ENCODE results near the gene DMRT1. TPM values are rescaled to one million over a fixed set of nuclear protein-coding genes. Genes with fewer than 3 reads are reported as not detected.

Gene DMRT1
- total and polyA plus RNA-seq, 9 of the 15 experiments (the other 6 are each of a cell fraction or from before 2014, with no cell fraction given) = not detected

GRCh38 chr9:801399-802071, 40.0 kb upstream of the DMRT1 start (continued):
- TF ChIP-seq, protein P1, sequence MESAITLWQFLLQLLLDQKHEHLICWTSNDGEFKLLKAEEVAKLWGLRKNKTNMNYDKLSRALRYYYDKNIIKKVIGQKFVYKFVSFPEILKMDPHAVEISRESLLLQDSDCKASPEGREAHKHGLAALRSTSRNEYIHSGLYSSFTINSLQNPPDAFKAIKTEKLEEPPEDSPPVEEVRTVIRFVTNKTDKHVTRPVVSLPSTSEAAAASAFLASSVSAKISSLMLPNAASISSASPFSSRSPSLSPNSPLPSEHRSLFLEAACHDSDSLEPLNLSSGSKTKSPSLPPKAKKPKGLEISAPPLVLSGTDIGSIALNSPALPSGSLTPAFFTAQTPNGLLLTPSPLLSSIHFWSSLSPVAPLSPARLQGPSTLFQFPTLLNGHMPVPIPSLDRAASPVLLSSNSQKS (CRISPR knock-in tag; IDR thresholded peaks at IDR 0.05) = no peak

DNA sequence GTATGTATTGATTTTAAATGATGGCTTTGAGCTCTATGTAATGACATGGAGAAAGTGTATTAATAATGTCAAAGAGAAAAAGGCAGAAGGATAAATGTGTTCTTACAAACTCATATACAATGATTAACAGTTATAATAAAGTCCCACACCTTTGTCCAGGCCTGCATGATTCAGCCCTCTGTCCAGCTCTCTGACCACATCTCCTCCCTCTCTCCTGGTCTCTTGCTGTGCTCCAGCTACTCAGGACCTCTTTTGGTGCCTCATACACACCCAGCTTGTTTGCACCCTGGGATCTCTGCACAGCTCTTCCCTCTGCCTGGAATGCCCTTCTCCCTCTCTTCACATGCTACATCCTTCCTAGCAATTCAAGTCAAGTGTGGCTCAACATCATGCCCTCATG, 37.5 kb upstream of the DMRT1 start:
- no peak for DNase-seq (ENCODE audit: extremely low read depth in 1 of 4, low spot score in 3 of 4)
- Histone ChIP-seq H3K4me3 (no peak overlapping the region), H3K9me3 (replicated peaks; ENCODE audit: control insufficient read depth, insufficient read depth, low read depth, low read length) (no peaks in the 10 kb centered on the region), H3K27ac (ENCODE audit: extremely low read depth, low read depth, low read length) (no peak overlapping the region), H2AFZ (ENCODE audit: low read depth, low read length) (no peak overlapping the region), H3K4me2 (ENCODE audit: insufficient read depth, low read length) (no peak overlapping the region), H3K79me2 (ENCODE audit: control insufficient read depth, insufficient read depth, low read length) (no peaks in the 10 kb centered on the region), H3K4me1 (replicated peaks in 1 of 2; ENCODE audit: control insufficient read depth in 2 of 2, insufficient read depth in 2 of 2, low read length in 2 of 2) (no peaks in the 10 kb centered on the region), H3K27me3 (ENCODE audit: control insufficient read depth in 2 of 2, insufficient read depth in 2 of 2, low read length in 2 of 2) (no peaks in the 10 kb centered on the region; a peak in 1 of 5 replicates), H3K36me3 (ENCODE audit: control insufficient read depth, insufficient read depth, low read length) (no peaks in the 10 kb centered on the region), H4K20me1 (replicated peaks; ENCODE audit: control insufficient read depth, insufficient read depth, low read length) (no peaks in the 10 kb centered on the region), H3K9me1 (ENCODE audit: control insufficient read depth, insufficient read depth, low read length) (no peaks in the 10 kb centered on the region), H3K9ac (ENCODE audit: insufficient read depth in 1 of 2, low read depth in 2 of 2, low read length in 2 of 2) (no peak overlapping the region)
- intact Hi-C loops (cut with micrococcal nuclease) (no loop called here), in situ Hi-C loops (cut with MboI) (no loop called here)
- ChIA-PET POLR2A (no interaction called here), CTCF (ENCODE audit: low intra/inter-chr PET ratio) (no interaction called here)
- TF ChIP-seq ZNF217 (CRISPR knock-in tag; IDR thresholded peaks at IDR 0.05) (no peak), NFXL1 (CRISPR knock-in tag; IDR thresholded peaks at IDR 0.05) (no peak), FOXO4 (CRISPR knock-in tag; IDR thresholded peaks at IDR 0.05) (no peak), SRSF7 (optimal IDR thresholded peaks at IDR 0.05; ENCODE audit: low read depth, low read length) (no peak)
- TF ChIP-seq, protein P2, sequence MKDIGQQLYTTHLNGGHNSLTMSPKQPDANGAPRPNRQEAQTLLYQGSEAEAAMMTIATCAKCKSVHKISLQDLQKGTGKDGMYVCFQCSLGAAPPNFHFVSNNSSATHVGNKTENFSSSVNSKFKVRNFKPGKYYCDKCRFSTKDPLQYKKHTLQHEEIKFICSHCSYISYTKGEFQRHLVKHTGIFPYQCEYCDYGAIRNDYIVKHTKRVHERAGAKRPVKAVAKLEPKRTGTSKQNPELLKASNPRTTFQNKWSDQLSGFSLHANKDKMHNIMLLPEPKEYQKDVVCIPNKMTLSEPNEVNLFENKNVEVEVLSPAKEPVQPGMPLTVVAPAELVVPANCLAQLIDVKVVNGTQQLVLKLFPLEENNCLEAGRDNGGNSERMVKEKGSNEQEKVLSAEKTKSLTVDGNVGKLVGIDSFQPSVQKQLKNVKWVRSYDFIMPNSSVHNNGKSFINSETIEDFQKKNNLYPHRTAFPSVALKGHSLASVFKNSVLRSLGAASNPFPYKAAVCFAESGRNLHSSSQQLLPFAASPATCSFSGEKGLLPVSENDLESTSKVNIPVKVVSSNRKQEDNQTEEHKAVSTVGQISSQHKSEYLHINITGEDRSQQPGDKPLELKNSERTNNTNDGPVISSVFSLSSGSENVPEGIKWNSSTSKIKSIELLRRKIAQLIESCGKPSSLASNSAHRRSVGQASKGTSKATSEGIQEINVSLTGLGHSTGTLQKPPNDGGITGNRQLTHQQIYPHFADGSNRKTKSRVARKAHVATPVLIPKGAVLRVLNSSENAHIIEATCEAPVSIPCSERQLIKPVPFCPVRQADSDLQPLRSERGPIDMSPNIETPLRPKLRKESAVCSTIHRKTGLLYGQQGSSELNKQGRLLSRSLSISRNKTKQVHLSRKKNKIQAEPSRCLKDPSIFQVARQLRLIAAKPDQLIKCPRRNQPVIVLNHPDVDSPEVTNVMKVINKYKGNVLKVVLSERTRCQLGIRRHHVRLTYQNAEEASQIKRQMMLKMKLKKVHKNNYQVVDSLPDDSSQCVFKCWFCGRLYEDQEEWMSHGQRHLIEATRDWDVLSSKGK (CRISPR knock-in tag; IDR thresholded peaks at IDR 0.05) = no peak
- TF ChIP-seq, protein P3, sequence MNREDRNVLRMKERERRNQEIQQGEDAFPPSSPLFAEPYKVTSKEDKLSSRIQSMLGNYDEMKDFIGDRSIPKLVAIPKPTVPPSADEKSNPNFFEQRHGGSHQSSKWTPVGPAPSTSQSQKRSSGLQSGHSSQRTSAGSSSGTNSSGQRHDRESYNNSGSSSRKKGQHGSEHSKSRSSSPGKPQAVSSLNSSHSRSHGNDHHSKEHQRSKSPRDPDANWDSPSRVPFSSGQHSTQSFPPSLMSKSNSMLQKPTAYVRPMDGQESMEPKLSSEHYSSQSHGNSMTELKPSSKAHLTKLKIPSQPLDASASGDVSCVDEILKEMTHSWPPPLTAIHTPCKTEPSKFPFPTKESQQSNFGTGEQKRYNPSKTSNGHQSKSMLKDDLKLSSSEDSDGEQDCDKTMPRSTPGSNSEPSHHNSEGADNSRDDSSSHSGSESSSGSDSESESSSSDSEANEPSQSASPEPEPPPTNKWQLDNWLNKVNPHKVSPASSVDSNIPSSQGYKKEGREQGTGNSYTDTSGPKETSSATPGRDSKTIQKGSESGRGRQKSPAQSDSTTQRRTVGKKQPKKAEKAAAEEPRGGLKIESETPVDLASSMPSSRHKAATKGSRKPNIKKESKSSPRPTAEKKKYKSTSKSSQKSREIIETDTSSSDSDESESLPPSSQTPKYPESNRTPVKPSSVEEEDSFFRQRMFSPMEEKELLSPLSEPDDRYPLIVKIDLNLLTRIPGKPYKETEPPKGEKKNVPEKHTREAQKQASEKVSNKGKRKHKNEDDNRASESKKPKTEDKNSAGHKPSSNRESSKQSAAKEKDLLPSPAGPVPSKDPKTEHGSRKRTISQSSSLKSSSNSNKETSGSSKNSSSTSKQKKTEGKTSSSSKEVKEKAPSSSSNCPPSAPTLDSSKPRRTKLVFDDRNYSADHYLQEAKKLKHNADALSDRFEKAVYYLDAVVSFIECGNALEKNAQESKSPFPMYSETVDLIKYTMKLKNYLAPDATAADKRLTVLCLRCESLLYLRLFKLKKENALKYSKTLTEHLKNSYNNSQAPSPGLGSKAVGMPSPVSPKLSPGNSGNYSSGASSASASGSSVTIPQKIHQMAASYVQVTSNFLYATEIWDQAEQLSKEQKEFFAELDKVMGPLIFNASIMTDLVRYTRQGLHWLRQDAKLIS (CRISPR knock-in tag; IDR thresholded peaks at IDR 0.05) = no peak
- no peak for ATAC-seq
- BruUV-seq (replicated peaks) = no TSS peak
- no peak for FAIRE-seq

Data from K562 (cell line).